GM12878 (cell line): ENCODE data around the gene BHLHA9. TPM values are rescaled to one million over a fixed set of nuclear protein-coding genes. Genes with fewer than 3 reads are reported as not detected.
A peak's percentile ranks its signal among the peaks of the same experiment; 100 is the strongest.

Experiments
- ATAC-seq: fragments of 200-7000 bp; cut with Tn5 transposase; 3 replicates; pipeline ENCODE4 v1.9.1; 2020; ENCODE audit warnings: mild to moderate bottlenecking, moderate library complexity
- BruUV-seq: library from RNA; stranded (reverse); fragments of 400-500 nt; replicated peaks from 2 replicates; lab custom pipeline; 2021; lab: Mats Ljungman, UMichigan
- CTCF ChIA-PET: fragments of 300-600 bp; sonication (Branson Sonifier 250); formaldehyde crosslinking; extraction: SDS; loops from one replicate; lab custom pipeline; 2021; ENCODE audit warnings: inconsistent platforms; lab: Yijun Ruan, JAX
- POLR2A ChIA-PET: fragments of 350-600 bp; formaldehyde crosslinking; extraction: SDS; loops from one replicate; lab custom pipeline; 2021; ENCODE audit warnings: inconsistent platforms; lab: Charles Lee
- RAD21 ChIA-PET: fragments of 300-600 bp; sonication (Branson Sonifier 250); formaldehyde crosslinking; loops from one replicate; lab custom pipeline; 2023; ENCODE audit warnings: antibody characterized with exemption; ENCODE audit not compliant: unreplicated experiment; lab: Charles Lee
- SMC1A ChIA-PET: fragments of 300-600 bp; sonication (Branson Sonifier 250); formaldehyde crosslinking; loops from one replicate; lab custom pipeline; 2023; ENCODE audit not compliant: unreplicated experiment, uncharacterized antibody; lab: Charles Lee
- DNase-seq: peaks from one replicate; pipeline ENCODE4 v3.0.0-alpha.2; 2011; ENCODE audit warnings: low read depth, low spot score
- FAIRE-seq: peaks from 3 replicates; lab custom pipeline; 2011; peaks lifted over from hg19 to GRCh38; lab: Jason Lieb, UNC
- H2AFZ ChIP-seq: 2 replicates; pipeline ENCODE4 v1.6.0; 2011; ENCODE audit warnings: low read depth, low read length, control low read depth; ENCODE audit not compliant: control insufficient read depth
- H3K27ac ChIP-seq: 2 replicates; pipeline ENCODE4 v1.5.1; 2011; ENCODE audit warnings: control low read depth; ENCODE audit not compliant: control insufficient read depth, insufficient read depth
- H3K27me3 ChIP-seq, 2 experiments: replicated peaks in 1 of 2; 2 replicates each; pipeline versions ENCODE4 v1.6.0 to v1.6.1; 2011; ENCODE audit warnings: low read length in 1 of 2; ENCODE audit not compliant: control insufficient read depth in 2 of 2, insufficient read depth in 2 of 2
- H3K36me3 ChIP-seq, 2 experiments: 2 replicates each; pipeline ENCODE4 v1.5.1; 2011; ENCODE audit warnings: low read length in 1 of 2; ENCODE audit not compliant: control insufficient read depth in 2 of 2, insufficient read depth in 2 of 2
- H3K4me1 ChIP-seq: 2 replicates; pipeline ENCODE4 v1.6.1; 2011; ENCODE audit warnings: mild to moderate bottlenecking, low read length, moderate library complexity, mixed read lengths; ENCODE audit not compliant: control insufficient read depth, insufficient read depth
- H3K4me2 ChIP-seq: 2 replicates; pipeline ENCODE4 v1.6.0; 2011; ENCODE audit warnings: control low read depth; ENCODE audit not compliant: control insufficient read depth, insufficient read depth
- H3K4me3 ChIP-seq: fragments of 200-600 bp; sonication (generic); 2 replicates; pipeline ENCODE4 v1.5.1; 2016
- H3K79me2 ChIP-seq: 2 replicates; pipeline ENCODE4 v1.6.0; 2011; ENCODE audit warnings: low read length; ENCODE audit not compliant: control insufficient read depth, insufficient read depth
- H3K9ac ChIP-seq: 2 replicates; pipeline ENCODE4 v1.8.0; 2011; ENCODE audit warnings: low read length, control low read depth, mixed read lengths; ENCODE audit not compliant: control insufficient read depth, insufficient read depth
- H3K9me3 ChIP-seq: replicated peaks from 3 replicates; pipeline ENCODE4 v1.5.1; 2011; ENCODE audit warnings: mild to moderate bottlenecking, low read length; ENCODE audit not compliant: control insufficient read depth, insufficient read depth
- H4K20me1 ChIP-seq: 2 replicates; pipeline ENCODE4 v1.6.0; 2011; ENCODE audit not compliant: control insufficient read depth, insufficient read depth
- CREB1 ChIP-seq: IDR thresholded peaks from 2 replicates; pipeline ENCODE4 v1.6.1; 2012; ENCODE audit warnings: low read depth, mild to moderate bottlenecking, inconsistent platforms
- FOXM1 ChIP-seq: IDR thresholded peaks from 2 replicates; pipeline ENCODE4 v1.6.1; 2012; ENCODE audit warnings: low read depth, mild to moderate bottlenecking, inconsistent platforms, low read length, moderate library complexity
- GATAD2B ChIP-seq: fragments of 450-650 bp; conservative IDR thresholded peaks from 2 replicates; pipeline ENCODE4 v1.6.1; 2017; ENCODE audit warnings: low read depth, mild to moderate bottlenecking, moderate library complexity
- IKZF2 ChIP-seq, 2 experiments: fragments of 450-650 bp; IDR thresholded peaks; 2 replicates each; pipeline ENCODE4 v1.6.1; 2017; ENCODE audit warnings: mild to moderate bottlenecking in 2 of 2, moderate library complexity in 2 of 2
- MEF2B ChIP-seq: fragments of 450-650 bp; IDR thresholded peaks from 2 replicates; pipeline ENCODE4 v1.6.1; 2018; ENCODE audit warnings: mild to moderate bottlenecking, moderate library complexity; ENCODE audit not compliant: partially characterized antibody, poor library complexity, severe bottlenecking
- NRF1 ChIP-seq: conservative IDR thresholded peaks from 2 replicates; pipeline ENCODE4 v1.6.1; 2011; ENCODE audit warnings: mild to moderate bottlenecking, low read depth, low read length, improper control_type of control experiment
- RELB ChIP-seq: fragments of 450-650 bp; IDR thresholded peaks from 2 replicates; pipeline ENCODE4 v1.6.1; 2017; ENCODE audit warnings: low read depth, mild to moderate bottlenecking, moderate library complexity
- RUNX3 ChIP-seq: IDR thresholded peaks from 2 replicates; pipeline ENCODE4 v1.6.1; 2012; ENCODE audit warnings: low read length, inconsistent platforms
- WGBS: methylation state at CpG from one replicate; pipeline ENCODE4 v1.1.6; 2016; ENCODE audit warnings: low lambda C conversion rate; ENCODE audit not compliant: insufficient replicate concordance, insufficient coverage; ENCODE audit errors: missing lambda C conversion rate; 5-methylcytosine and 5-hydroxymethylcytosine counted together
- in situ Hi-C: fragments of 300-500 bp; cut with MboI; formaldehyde crosslinking; loops from 9 replicates; pipeline ENCODE4 v1.14.3; 2018; ENCODE audit warnings: mixed read lengths
- intact Hi-C: fragments of 100-400 bp; cut with micrococcal nuclease; formaldehyde crosslinking; loops from one replicate; pipeline ENCODE4 v1.14.2; 2022; ENCODE audit not compliant: unreplicated experiment
- polyA plus RNA-seq, 11 experiments: library from polyadenylated mRNA; depleted of rRNA in 4 of 11; unstranded in 6 of 11; stranded (reverse) in 5 of 11; fragments of >200 nt; fragmentation: Nextera tagmentation in 4 of 11; fragmentation: Illumina TruSeq in 1 of 11; extraction: Ambion mirVana in 4 of 11; extraction: Trizol in 1 of 11; gene quantifications; 1 replicate in 1 of 11; 2 replicates in 10 of 11; pipeline versions ENCODE4 v1.2.1 to v1.2.3, GENCODE V29; 2011 to 2016; ENCODE audit warnings: inconsistent platforms in 2 of 11, missing spikeins in 2 of 11, low read depth in 1 of 11
- total RNA-seq, 4 experiments: library from RNA; depleted of rRNA in 3 of 4; stranded (reverse); fragments of >200 nt in 3 of 4; fragmentation: Illumina TruSeq in 1 of 4; extraction: Trizol in 1 of 4; gene quantifications; 2 replicates each; pipeline versions ENCODE4 v1.2.1 to v1.2.3, GENCODE V29; 2013 to 2021

BHLHA9 gene
- total and polyA plus RNA-seq, 10 of the 15 experiments (the other 5 are each of a cell fraction or from before 2014, with no cell fraction given), result not detected

- H3K79me2 ChIP-seq, result 0 out of 2 replicates have a peak, but pooled peaks cover 1% of the 10 kb centered on the region
- H3K9ac ChIP-seq, result no peak overlapping the region
- no TSS peak for BruUV-seq
- H3K4me2 ChIP-seq, result no peak overlapping the region
- in situ Hi-C loops, result no loop called here
- WGBS, result 55% methylated on average over 9 of the region's 9 CpGs
- H2AFZ ChIP-seq, result no peak overlapping the region
- peaks cover 2 to 4% of the 10 kb centered on the region in 2 experiments for H3K27me3 ChIP-seq
- H3K4me1 ChIP-seq, result peaks cover 8% of the 10 kb centered on the region
- no peak overlapping the region for H3K4me3 ChIP-seq
- ATAC-seq, result no peak
- SMC1A ChIA-PET, result no interaction called here
- CTCF ChIA-PET, result interaction anchor here (1.7 kb wide), 1 partner anchor 142 kb away, joined by 5 read pairs; no protein-coding TSS in a partner anchor
- FAIRE-seq, result no peak
- RAD21 ChIA-PET, result interaction anchor here (1.2 to 1.8 kb wide), 2 partner anchors 68 to 269 kb away, joined by 6 read pairs; no protein-coding TSS in a partner anchor
- H3K36me3 ChIP-seq, result no peaks in the 10 kb centered on the region
- intact Hi-C loops, result no loop called here
- H3K27ac ChIP-seq, result no peak overlapping the region
- DNase-seq, result no peak
- TF ChIP-seq CREB1 (no peak), FOXM1 (no peak), MEF2B (no peak), GATAD2B (no peak)
- no peaks in the 10 kb centered on the region for H3K9me3 ChIP-seq
- POLR2A ChIA-PET, result no interaction called here
- H4K20me1 ChIP-seq, result no peaks in the 10 kb centered on the region
Observed at GRCh38 chr17:1264196-1264595, 6.0 kb upstream of the BHLHA9 start.

GRCh38 chr17:1267471-1267943, 2.7 kb upstream of the BHLHA9 start:
- no peak for DNase-seq
- 0 out of 2 replicates have a peak, but pooled peaks have one; percentile 22 for TF ChIP-seq RUNX3
- TF ChIP-seq NRF1, result no peak
- TF ChIP-seq RELB, result 0 out of 2 replicates have a peak, but pooled peaks have one; percentile 10
- 0 out of 4 replicates have a peak, but pooled peaks of 1 of the 2 experiments have one; percentile 2 for TF ChIP-seq IKZF2 (IDR thresholded peaks at IDR 0.05)
- BruUV-seq, result no TSS peak
- WGBS, result 10% methylated on average over 17 of the region's 17 CpGs
- Histone ChIP-seq H3K9me3 (no peaks in the 10 kb centered on the region), H3K4me2 (peak overlapping the region; percentile 88), H3K27me3 (no peaks in the 10 kb centered on the region; a peak in 1 of 4 replicates), H3K4me1 (peaks cover 4% of the 10 kb centered on the region), H4K20me1 (no peaks in the 10 kb centered on the region), H3K79me2 (0 out of 2 replicates have a peak, but pooled peaks cover 1% of the 10 kb centered on the region), H3K27ac (peak overlapping the region; percentile 55), H3K36me3 (no peaks in the 10 kb centered on the region), H3K4me3 (peak overlapping the region; percentile 81), H3K9ac (peak overlapping the region; percentile 82), H2AFZ (peak overlapping the region; percentile 94)
- no peak for FAIRE-seq
- intact Hi-C loops (no loop called here), in situ Hi-C loops (no loop called here)
- CTCF ChIA-PET, result interaction anchor here (0.6 to 1.1 kb wide), 5 partner anchors 65 to 363 kb away, joined by 3 to 5 read pairs (median 4); no protein-coding TSS in a partner anchor
- POLR2A ChIA-PET, result no interaction called here
- ATAC-seq, result no peak
- SMC1A ChIA-PET, result interaction anchor here (0.7 kb wide), 1 partner anchor 54 kb away, joined by 3 read pairs; no protein-coding TSS in a partner anchor
- RAD21 ChIA-PET, result interaction anchor here (0.8 to 1.5 kb wide), 2 partner anchors 65 to 249 kb away, joined by 4 to 5 read pairs; partner anchors contain the start of gene INPP5K
